Left ventricle myocardium inferior (tissue), 1 donor: ENCODE data around the gene OR6T1. TPM values are rescaled to one million over a fixed set of nuclear protein-coding genes. Genes with fewer than 3 reads are reported as not detected.

Source experiments
- DNase-seq: peaks from one replicate; pipeline ENCODE4 v3.0.0-alpha.2; 2020
- H3K27ac ChIP-seq: fragments of 200-600 bp; replicated peaks from 2 replicates; pipeline ENCODE4 v1.8.0; 2021
- H3K27me3 ChIP-seq: fragments of 200-600 bp; 2 replicates; pipeline ENCODE4 v1.8.0; 2021; ENCODE audit warnings: low read depth
- H3K36me3 ChIP-seq: fragments of 200-600 bp; 2 replicates; pipeline ENCODE4 v1.8.0; 2021
- H3K4me1 ChIP-seq: fragments of 200-600 bp; 2 replicates; pipeline ENCODE4 v1.8.0; 2021
- H3K4me3 ChIP-seq: fragments of 200-600 bp; 2 replicates; pipeline ENCODE4 v1.8.0; 2021; ENCODE audit warnings: mild to moderate bottlenecking, moderate library complexity
- H3K9me3 ChIP-seq: fragments of 200-600 bp; replicated peaks from 2 replicates; pipeline ENCODE4 v1.8.0; 2021
- CTCF ChIP-seq: fragments of 200-600 bp; IDR thresholded peaks from 2 replicates; pipeline ENCODE4 v1.8.0; 2021; ENCODE audit warnings: antibody characterized with exemption, mild to moderate bottlenecking, borderline replicate concordance
- intact Hi-C: fragments of 100-400 bp; cut with micrococcal nuclease; formaldehyde crosslinking; loops from one replicate; pipeline ENCODE4 v1.11.0; 2022
- total RNA-seq: library from RNA; stranded (reverse); fragmentation: NEBNext Ultra II Directional; extraction: Animal tissue kit (Norgen Biotek cat#: 25700); gene quantifications from one replicate; pipeline ENCODE4 v1.2.1, GENCODE V29; 2021
- donor health status: DM: no; HTN: yes; CAD: no; lungs with severe emphysema.

The OR6T1 gene
- total RNA-seq, 1 donor from 2014 or later, result not detected

DNA sequence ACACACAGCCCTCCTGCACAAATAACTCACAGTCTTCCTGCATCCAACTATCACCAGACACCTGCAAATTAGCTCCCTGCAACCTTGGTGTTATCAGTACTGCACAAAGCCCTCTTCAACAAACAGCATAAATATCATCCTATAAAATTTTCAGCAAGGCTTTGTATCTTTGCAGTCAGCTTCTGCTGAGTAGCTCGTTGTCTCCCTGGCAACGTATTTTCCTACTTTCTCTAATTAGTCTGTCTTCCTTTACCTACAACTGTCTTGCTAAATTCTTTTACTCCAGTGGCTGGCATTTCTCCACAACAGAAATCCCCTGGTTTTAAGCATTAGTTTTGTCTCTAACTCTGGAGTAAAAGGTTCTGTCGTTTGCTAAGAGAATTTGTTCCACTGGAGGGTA is 37.8 kb downstream of the OR6T1 start:
- no peaks in the 10 kb centered on the region for H3K36me3 ChIP-seq
- intact Hi-C loops, result no loop called here
- no peaks in the 10 kb centered on the region for H3K27me3 ChIP-seq
- no peaks in the 10 kb centered on the region for H3K9me3 ChIP-seq
- no peak overlapping the region for H3K27ac ChIP-seq
- no peak for TF ChIP-seq CTCF
- H3K4me1 ChIP-seq, result no peaks in the 10 kb centered on the region
- no peak for DNase-seq
- no peak overlapping the region for H3K4me3 ChIP-seq

- no peak overlapping the region for H3K27ac ChIP-seq
- no peaks in the 10 kb centered on the region for H3K4me1 ChIP-seq
- no peaks in the 10 kb centered on the region for H3K27me3 ChIP-seq
These were observed 38.7 kb downstream of the OR6T1 start for GRCh38 chr11:123904932-123905331.

DNA sequence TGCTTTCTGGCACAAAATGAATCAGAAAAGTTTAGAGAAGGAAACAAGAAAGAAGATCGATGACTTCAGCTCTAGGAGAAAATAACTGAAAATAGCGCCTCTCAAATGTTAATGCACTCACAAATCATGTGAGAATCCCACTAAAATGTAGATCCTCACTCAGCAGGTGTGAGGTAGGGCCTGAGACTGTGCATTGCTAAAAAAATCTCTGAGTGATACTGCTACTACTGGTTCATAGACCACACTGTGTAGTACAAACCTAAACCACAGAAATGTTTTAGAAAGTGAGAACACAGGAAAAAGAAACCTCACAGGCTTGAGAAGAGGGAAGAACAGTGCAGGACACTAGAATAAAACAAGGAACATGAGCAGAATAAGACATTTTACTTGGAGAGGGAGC is 39.7 kb downstream of the OR6T1 start:
- Histone ChIP-seq H3K36me3 (no peaks in the 10 kb centered on the region), H3K27ac (no peak overlapping the region), H3K4me1 (no peaks in the 10 kb centered on the region), H3K4me3 (no peak overlapping the region), H3K27me3 (no peaks in the 10 kb centered on the region), H3K9me3 (no peaks in the 10 kb centered on the region)
- TF ChIP-seq CTCF, result no peak
- DNase-seq, result no peak
- intact Hi-C loops, result no loop called here

More at GRCh38 chr11:123904932-123905331, 38.7 kb downstream of the OR6T1 start:
- no peaks in the 10 kb centered on the region for H3K36me3 ChIP-seq
- DNase-seq, result no peak
- H3K4me3 ChIP-seq, result no peak overlapping the region
- H3K9me3 ChIP-seq, result no peaks in the 10 kb centered on the region
- intact Hi-C loops, result no loop called here
- no peak for TF ChIP-seq CTCF

DNA sequence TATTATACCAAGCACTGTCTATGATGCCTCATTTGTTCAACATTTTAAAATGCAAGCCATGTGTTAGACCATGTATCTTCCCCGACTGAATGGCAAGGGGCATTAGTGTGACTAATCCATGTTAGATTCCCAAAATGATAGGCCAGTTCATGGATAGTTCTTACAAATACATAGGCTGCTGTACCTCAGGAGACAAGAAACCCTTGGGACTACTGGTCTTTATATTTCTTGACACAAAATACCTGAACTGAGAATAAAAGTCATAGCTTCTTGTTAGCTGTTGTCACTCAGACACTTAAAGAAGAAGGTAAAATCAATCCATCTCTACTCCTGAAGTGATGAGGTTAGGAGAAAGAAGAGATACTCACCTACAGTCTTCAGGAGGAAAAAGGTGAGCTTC is 41.8 kb downstream of the OR6T1 start, which contains the start of gene OR8D4:
Gene OR8D4, plus strand, starts transcription at position 301 of the 400 bp plus-strand sequence. CDS start 4,265 bp downstream, outside the sequence.
- Histone ChIP-seq H3K4me1 (no peaks in the 10 kb centered on the region), H3K27me3 (no peaks in the 10 kb centered on the region), H3K27ac (no peak within 1 kb of the TSS), H3K4me3 (no peak within 1 kb of the TSS), H3K9me3 (no peaks in the 10 kb centered on the region), H3K36me3 (no peaks in the 10 kb centered on the region)
- intact Hi-C loops, result no loop called here
- DNase-seq, result no peak
- no peak for TF ChIP-seq CTCF

DNA sequence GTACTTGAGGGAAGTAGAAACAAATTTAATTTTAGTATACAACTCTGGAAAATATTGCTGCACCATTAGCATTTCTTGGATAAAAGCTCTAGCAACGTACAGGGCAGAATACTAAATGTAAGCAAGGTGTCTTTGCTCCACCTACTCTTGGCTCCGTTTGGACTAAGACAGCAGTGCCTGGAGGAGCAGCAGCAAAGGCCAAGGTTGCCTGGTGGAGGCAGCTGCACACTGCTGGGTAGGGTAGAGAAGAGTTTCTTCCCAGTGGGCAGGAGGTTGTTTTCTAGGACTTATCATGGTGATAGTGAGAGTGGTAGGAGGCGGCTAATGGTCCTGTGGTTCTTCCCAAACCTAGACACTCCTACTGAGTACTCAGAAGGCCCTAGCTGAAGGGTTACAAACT is 43.8 kb downstream of the OR6T1 start:
- Histone ChIP-seq H3K27ac (no peak overlapping the region), H3K27me3 (no peaks in the 10 kb centered on the region), H3K4me1 (no peaks in the 10 kb centered on the region), H3K4me3 (no peak overlapping the region), H3K36me3 (no peaks in the 10 kb centered on the region), H3K9me3 (no peaks in the 10 kb centered on the region)
- intact Hi-C loops, result no loop called here
- no peak for TF ChIP-seq CTCF
- DNase-seq, result no peak

Other genes starting within 250 kb of the OR6T1 start
- gene ZNF202, start 202.2 kb downstream of the OR6T1 start, total RNA-seq, result 6.0 TPM
- not detected for gene OR6X1, start 189.3 kb downstream of the OR6T1 start, total RNA-seq
- gene OR6M1, start 137.5 kb downstream of the OR6T1 start, total RNA-seq, result not detected
- not detected for gene TMEM225, start 58.2 kb downstream of the OR6T1 start, total RNA-seq
- not detected for gene OR8D4, start 41.7 kb downstream of the OR6T1 start, total RNA-seq
- not detected for gene OR4D5, start 4.2 kb downstream of the OR6T1 start, total RNA-seq
- gene OR10S1, start 33.9 kb upstream of the OR6T1 start, total RNA-seq, result not detected
- not detected for gene OR10G6, start 51.3 kb upstream of the OR6T1 start, total RNA-seq
- gene OR10G4, start 69.2 kb upstream of the OR6T1 start, total RNA-seq, result not detected
- not detected for gene OR10G9, start 79.2 kb upstream of the OR6T1 start, total RNA-seq
- not detected for gene OR10G8, start 83.0 kb upstream of the OR6T1 start, total RNA-seq
- not detected for gene OR10G7, start 97.5 kb upstream of the OR6T1 start, total RNA-seq
- 4.6 TPM for gene VWA5A, start 171.6 kb upstream of the OR6T1 start, total RNA-seq
- gene OR10D3, start 239.5 kb upstream of the OR6T1 start, total RNA-seq, result not detected